SK-N-SH treated with all-trans-retinoic acid at 6 μM for 48 hours (cell line): Measurements from ENCODE around the gene TNFAIP8.

Experiments used
- ATAC-seq: fragments of 200-7000 bp; cut with Tn5 transposase; 3 replicates; pipeline ENCODE4 v1.9.1; 2020; ENCODE audit warnings: mild to moderate bottlenecking, moderate library complexity
- ARNTL ChIP-seq: fragments of 450-650 bp; formaldehyde crosslinking; IDR thresholded peaks from 2 replicates; pipeline ENCODE4 v1.5.0; 2020; ENCODE audit warnings: low read depth, mild to moderate bottlenecking, moderate library complexity, borderline replicate concordance
- CSDC2 ChIP-seq: fragments of 250-450 bp; sonication (Bioruptor Pico); IDR thresholded peaks from 2 replicates; pipeline ENCODE4 v1.5.0; 2020; ENCODE audit warnings: mild to moderate bottlenecking, moderate library complexity
- ESRRG ChIP-seq: fragments of 250-450 bp; sonication (Bioruptor Pico); IDR thresholded peaks from 2 replicates; pipeline ENCODE4 v1.6.1; 2021; ENCODE audit warnings: mild to moderate bottlenecking
- GLIS3 ChIP-seq: fragments of 250-450 bp; sonication (Bioruptor Pico); IDR thresholded peaks from 2 replicates; pipeline ENCODE4 v1.5.0; 2020; ENCODE audit warnings: mild to moderate bottlenecking, moderate library complexity
- OSR1 ChIP-seq: fragments of 250-450 bp; sonication (Bioruptor Pico); IDR thresholded peaks from 2 replicates; pipeline ENCODE4 v1.8.0; 2022; ENCODE audit warnings: moderate library complexity, mild to moderate bottlenecking, inconsistent platforms
- PPARA ChIP-seq: fragments of 250-450 bp; sonication (Bioruptor Pico); IDR thresholded peaks from 2 replicates; pipeline ENCODE4 v1.5.0; 2020; ENCODE audit warnings: mild to moderate bottlenecking, borderline replicate concordance
- RARB ChIP-seq: fragments of 250-450 bp; sonication (Bioruptor Pico); IDR thresholded peaks from 2 replicates; pipeline ENCODE4 v1.8.0; 2021; ENCODE audit warnings: mild to moderate bottlenecking, moderate library complexity
- SNAI2 ChIP-seq: fragments of 250-450 bp; sonication (Bioruptor Pico); IDR thresholded peaks from 2 replicates; pipeline ENCODE4 v1.5.0; 2020; ENCODE audit warnings: mild to moderate bottlenecking, moderate library complexity
- ZC3H10 ChIP-seq: fragments of 250-450 bp; sonication (Bioruptor Pico); IDR thresholded peaks from 2 replicates; pipeline ENCODE4 v1.5.1; 2021; ENCODE audit warnings: mild to moderate bottlenecking, moderate library complexity
- ZFP3 ChIP-seq: fragments of 250-450 bp; sonication (Bioruptor Pico); IDR thresholded peaks from 2 replicates; pipeline ENCODE4 v1.5.0; 2020; ENCODE audit warnings: mild to moderate bottlenecking, moderate library complexity
- ZFP30 ChIP-seq: fragments of 450-650 bp; formaldehyde crosslinking; IDR thresholded peaks from 2 replicates; pipeline ENCODE4 v1.5.0; 2022; ENCODE audit warnings: mild to moderate bottlenecking, moderate library complexity
- ZNF565 ChIP-seq: fragments of 450-650 bp; formaldehyde crosslinking; conservative IDR thresholded peaks from 2 replicates; pipeline ENCODE4 v1.5.0; 2020; ENCODE audit warnings: low read depth, mild to moderate bottlenecking, moderate library complexity
- ZNF70 ChIP-seq: fragments of 450-650 bp; formaldehyde crosslinking; IDR thresholded peaks from 2 replicates; pipeline ENCODE4 v1.5.0; 2020; ENCODE audit warnings: mild to moderate bottlenecking, moderate library complexity
- ZNF8 ChIP-seq: fragments of 450-650 bp; formaldehyde crosslinking; IDR thresholded peaks from 2 replicates; pipeline ENCODE4 v1.5.0; 2020; ENCODE audit warnings: mild to moderate bottlenecking, moderate library complexity
- TF ChIP-seq, protein P1 (sequence below): fragments of 250-450 bp; sonication (Bioruptor Pico); IDR thresholded peaks from 2 replicates; pipeline ENCODE4 v1.5.1; 2021; ENCODE audit warnings: mild to moderate bottlenecking, moderate library complexity
- TF ChIP-seq, protein P2 (sequence below): fragments of 250-450 bp; sonication (Bioruptor Pico); IDR thresholded peaks from 2 replicates; pipeline ENCODE4 v1.8.0; 2021; ENCODE audit warnings: low read depth, mild to moderate bottlenecking, moderate library complexity, borderline replicate concordance
- TF ChIP-seq, protein P3 (sequence below): fragments of 250-450 bp; sonication (Bioruptor Pico); IDR thresholded peaks from 2 replicates; pipeline ENCODE4 v1.5.0; 2020; ENCODE audit warnings: mild to moderate bottlenecking, moderate library complexity
- TF ChIP-seq, protein P4 (sequence below): fragments of 250-450 bp; sonication (Bioruptor Pico); IDR thresholded peaks from 2 replicates; pipeline ENCODE4 v1.5.1; 2020; ENCODE audit warnings: low read depth, mild to moderate bottlenecking, moderate library complexity
- TF ChIP-seq, protein P5 (sequence below): fragments of 250-450 bp; sonication (Bioruptor Pico); IDR thresholded peaks from 2 replicates; pipeline ENCODE4 v1.8.0; 2020; ENCODE audit warnings: mild to moderate bottlenecking, moderate library complexity, borderline replicate concordance

Gene TNFAIP8

DNA sequence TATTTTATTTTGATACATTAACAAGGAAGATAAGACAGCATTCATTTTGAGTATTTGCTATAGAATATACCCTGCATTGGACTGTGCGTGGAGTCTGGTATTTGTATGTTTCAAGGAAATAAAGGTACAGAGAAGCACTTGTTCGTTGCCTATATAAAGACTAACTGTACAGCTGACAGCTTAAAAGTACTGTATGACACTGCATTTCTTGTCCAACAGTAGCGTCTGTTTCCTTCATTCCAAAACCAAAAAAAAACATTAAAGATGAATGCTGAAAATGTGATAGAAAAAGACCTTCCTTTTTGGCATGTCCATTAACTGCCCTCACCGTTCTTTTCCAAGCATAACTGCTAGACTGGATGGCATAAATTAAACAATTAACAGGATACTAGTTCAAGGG, 15.3 kb downstream of the TNFAIP8 start:
- no peak for ATAC-seq
- TF ChIP-seq RARB (CRISPR knock-in tag) (no peak), ESRRG (CRISPR knock-in tag) (no peak), ZFP30 (CRISPR knock-in tag) (no peak), ZNF8 (CRISPR knock-in tag) (no peak), ZNF565 (CRISPR knock-in tag) (no peak), ZC3H10 (no peak), CSDC2 (CRISPR knock-in tag) (no peak)
- TF ChIP-seq, protein P1, sequence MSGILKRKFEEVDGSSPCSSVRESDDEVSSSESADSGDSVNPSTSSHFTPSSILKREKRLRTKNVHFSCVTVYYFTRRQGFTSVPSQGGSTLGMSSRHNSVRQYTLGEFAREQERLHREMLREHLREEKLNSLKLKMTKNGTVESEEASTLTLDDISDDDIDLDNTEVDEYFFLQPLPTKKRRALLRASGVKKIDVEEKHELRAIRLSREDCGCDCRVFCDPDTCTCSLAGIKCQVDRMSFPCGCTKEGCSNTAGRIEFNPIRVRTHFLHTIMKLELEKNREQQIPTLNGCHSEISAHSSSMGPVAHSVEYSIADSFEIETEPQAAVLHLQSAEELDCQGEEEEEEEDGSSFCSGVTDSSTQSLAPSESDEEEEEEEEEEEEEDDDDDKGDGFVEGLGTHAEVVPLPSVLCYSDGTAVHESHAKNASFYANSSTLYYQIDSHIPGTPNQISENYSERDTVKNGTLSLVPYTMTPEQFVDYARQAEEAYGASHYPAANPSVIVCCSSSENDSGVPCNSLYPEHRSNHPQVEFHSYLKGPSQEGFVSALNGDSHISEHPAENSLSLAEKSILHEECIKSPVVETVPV, result no peak
- TF ChIP-seq, protein P2, sequence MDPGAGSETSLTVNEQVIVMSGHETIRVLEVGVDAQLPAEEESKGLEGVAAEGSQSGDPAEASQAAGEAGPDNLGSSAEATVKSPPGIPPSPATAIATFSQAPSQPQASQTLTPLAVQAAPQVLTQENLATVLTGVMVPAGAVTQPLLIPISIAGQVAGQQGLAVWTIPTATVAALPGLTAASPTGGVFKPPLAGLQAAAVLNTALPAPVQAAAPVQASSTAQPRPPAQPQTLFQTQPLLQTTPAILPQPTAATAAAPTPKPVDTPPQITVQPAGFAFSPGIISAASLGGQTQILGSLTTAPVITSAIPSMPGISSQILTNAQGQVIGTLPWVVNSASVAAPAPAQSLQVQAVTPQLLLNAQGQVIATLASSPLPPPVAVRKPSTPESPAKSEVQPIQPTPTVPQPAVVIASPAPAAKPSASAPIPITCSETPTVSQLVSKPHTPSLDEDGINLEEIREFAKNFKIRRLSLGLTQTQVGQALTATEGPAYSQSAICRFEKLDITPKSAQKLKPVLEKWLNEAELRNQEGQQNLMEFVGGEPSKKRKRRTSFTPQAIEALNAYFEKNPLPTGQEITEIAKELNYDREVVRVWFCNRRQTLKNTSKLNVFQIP (CRISPR knock-in tag), result no peak
- TF ChIP-seq, protein P3, sequence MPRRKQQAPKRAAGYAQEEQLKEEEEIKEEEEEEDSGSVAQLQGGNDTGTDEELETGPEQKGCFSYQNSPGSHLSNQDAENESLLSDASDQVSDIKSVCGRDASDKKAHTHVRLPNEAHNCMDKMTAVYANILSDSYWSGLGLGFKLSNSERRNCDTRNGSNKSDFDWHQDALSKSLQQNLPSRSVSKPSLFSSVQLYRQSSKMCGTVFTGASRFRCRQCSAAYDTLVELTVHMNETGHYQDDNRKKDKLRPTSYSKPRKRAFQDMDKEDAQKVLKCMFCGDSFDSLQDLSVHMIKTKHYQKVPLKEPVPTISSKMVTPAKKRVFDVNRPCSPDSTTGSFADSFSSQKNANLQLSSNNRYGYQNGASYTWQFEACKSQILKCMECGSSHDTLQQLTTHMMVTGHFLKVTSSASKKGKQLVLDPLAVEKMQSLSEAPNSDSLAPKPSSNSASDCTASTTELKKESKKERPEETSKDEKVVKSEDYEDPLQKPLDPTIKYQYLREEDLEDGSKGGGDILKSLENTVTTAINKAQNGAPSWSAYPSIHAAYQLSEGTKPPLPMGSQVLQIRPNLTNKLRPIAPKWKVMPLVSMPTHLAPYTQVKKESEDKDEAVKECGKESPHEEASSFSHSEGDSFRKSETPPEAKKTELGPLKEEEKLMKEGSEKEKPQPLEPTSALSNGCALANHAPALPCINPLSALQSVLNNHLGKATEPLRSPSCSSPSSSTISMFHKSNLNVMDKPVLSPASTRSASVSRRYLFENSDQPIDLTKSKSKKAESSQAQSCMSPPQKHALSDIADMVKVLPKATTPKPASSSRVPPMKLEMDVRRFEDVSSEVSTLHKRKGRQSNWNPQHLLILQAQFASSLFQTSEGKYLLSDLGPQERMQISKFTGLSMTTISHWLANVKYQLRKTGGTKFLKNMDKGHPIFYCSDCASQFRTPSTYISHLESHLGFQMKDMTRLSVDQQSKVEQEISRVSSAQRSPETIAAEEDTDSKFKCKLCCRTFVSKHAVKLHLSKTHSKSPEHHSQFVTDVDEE (CRISPR knock-in tag), result no peak

DNA sequence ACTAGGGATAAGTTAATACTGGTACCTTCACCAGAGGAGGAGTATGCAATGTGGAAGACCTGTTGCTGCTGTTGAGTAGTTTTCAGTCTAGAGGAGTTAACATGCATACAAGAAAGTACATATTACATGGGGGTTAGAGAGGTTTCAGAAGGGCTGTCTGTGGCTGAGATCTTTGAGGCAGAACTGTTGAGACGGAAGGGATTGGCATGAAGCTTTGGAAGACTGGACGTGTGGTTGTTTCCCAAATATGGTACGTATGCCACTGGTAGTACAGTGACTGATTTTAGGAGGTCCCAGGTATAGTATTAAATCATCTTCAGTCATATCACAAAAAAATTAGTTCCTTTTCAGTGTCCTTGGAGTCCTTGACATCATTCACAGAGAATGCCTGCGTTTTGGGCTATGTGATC, 17.6 kb downstream of the TNFAIP8 start:
- TF ChIP-seq ZNF8 (CRISPR knock-in tag) (no peak), OSR1 (CRISPR knock-in tag) (no peak), SNAI2 (CRISPR knock-in tag) (no peak), ZFP3 (CRISPR knock-in tag) (no peak), PPARA (CRISPR knock-in tag) (no peak), ESRRG (CRISPR knock-in tag) (no peak), ZC3H10 (no peak), ZFP30 (CRISPR knock-in tag) (no peak)
- TF ChIP-seq, protein P4, sequence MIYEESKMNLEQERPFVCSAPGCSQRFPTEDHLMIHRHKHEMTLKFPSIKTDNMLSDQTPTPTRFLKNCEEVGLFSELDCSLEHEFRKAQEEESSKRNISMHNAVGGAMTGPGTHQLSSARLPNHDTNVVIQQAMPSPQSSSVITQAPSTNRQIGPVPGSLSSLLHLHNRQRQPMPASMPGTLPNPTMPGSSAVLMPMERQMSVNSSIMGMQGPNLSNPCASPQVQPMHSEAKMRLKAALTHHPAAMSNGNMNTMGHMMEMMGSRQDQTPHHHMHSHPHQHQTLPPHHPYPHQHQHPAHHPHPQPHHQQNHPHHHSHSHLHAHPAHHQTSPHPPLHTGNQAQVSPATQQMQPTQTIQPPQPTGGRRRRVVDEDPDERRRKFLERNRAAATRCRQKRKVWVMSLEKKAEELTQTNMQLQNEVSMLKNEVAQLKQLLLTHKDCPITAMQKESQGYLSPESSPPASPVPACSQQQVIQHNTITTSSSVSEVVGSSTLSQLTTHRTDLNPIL (CRISPR knock-in tag), result no peak
- TF ChIP-seq, protein P1, result no peak
- TF ChIP-seq, protein P5, sequence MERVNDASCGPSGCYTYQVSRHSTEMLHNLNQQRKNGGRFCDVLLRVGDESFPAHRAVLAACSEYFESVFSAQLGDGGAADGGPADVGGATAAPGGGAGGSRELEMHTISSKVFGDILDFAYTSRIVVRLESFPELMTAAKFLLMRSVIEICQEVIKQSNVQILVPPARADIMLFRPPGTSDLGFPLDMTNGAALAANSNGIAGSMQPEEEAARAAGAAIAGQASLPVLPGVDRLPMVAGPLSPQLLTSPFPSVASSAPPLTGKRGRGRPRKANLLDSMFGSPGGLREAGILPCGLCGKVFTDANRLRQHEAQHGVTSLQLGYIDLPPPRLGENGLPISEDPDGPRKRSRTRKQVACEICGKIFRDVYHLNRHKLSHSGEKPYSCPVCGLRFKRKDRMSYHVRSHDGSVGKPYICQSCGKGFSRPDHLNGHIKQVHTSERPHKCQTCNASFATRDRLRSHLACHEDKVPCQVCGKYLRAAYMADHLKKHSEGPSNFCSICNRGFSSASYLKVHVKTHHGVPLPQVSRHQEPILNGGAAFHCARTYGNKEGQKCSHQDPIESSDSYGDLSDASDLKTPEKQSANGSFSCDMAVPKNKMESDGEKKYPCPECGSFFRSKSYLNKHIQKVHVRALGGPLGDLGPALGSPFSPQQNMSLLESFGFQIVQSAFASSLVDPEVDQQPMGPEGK (CRISPR knock-in tag), result no peak
- no peak for ATAC-seq

DNA sequence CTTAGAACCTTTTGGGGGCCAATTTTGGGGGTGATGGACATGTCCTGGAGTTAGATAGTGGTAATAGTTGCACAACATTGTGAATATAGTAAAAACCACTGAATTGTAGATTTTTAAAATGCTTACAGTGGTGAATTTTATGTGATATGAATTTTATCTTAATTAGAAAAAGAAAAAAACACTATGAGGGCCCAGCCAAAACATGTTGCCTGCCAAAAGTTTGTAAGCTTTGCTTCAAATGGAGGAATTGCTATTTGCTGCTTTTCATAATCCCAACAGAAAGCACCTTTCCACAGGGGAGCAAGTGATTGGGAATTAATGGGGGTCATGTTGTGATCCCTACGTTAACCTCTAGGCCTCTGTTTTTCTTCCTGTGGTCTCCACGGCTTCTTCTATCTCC, 19.1 kb downstream of the TNFAIP8 start:
- no peak for ATAC-seq
- TF ChIP-seq CSDC2 (CRISPR knock-in tag), result no peak
- TF ChIP-seq SNAI2 (CRISPR knock-in tag), result no peak
- no peak for TF ChIP-seq ARNTL (CRISPR knock-in tag)
- TF ChIP-seq ZNF70, result no peak
- no peak for TF ChIP-seq OSR1 (CRISPR knock-in tag)
- no peak for TF ChIP-seq ZNF8 (CRISPR knock-in tag)
- TF ChIP-seq ZNF565 (CRISPR knock-in tag), result no peak
- TF ChIP-seq, protein P3 (CRISPR knock-in tag), result no peak
- no peak for TF ChIP-seq ZFP30 (CRISPR knock-in tag)
- TF ChIP-seq ZC3H10, result no peak
- no peak for TF ChIP-seq GLIS3 (CRISPR knock-in tag)
- no peak for TF ChIP-seq ESRRG (CRISPR knock-in tag)
- TF ChIP-seq, protein P2 (CRISPR knock-in tag), result no peak
- TF ChIP-seq, protein P1, result no peak
